PFSK-1 (cell line): ENCODE measurements around the gene PCP2.

Source experiments
- SIN3A ChIP-seq: IDR thresholded peaks from 2 replicates; pipeline ENCODE4 v1.6.1; 2012; ENCODE audit warnings: mild to moderate bottlenecking, low read length, moderate library complexity, borderline replicate concordance; ENCODE audit not compliant: insufficient read depth
- TF ChIP-seq, protein P1 (sequence below), 2 experiments: IDR thresholded peaks; 2 replicates each; pipeline versions ENCODE4 v1.6.1 to v1.8.0; 2011 to 2012; ENCODE audit warnings: low read depth in 2 of 2, low read length in 2 of 2, control low read depth in 1 of 2, inconsistent platforms in 1 of 2, mild to moderate bottlenecking in 1 of 2, moderate library complexity in 1 of 2; ENCODE audit not compliant: insufficient read depth in 1 of 2

DNA sequence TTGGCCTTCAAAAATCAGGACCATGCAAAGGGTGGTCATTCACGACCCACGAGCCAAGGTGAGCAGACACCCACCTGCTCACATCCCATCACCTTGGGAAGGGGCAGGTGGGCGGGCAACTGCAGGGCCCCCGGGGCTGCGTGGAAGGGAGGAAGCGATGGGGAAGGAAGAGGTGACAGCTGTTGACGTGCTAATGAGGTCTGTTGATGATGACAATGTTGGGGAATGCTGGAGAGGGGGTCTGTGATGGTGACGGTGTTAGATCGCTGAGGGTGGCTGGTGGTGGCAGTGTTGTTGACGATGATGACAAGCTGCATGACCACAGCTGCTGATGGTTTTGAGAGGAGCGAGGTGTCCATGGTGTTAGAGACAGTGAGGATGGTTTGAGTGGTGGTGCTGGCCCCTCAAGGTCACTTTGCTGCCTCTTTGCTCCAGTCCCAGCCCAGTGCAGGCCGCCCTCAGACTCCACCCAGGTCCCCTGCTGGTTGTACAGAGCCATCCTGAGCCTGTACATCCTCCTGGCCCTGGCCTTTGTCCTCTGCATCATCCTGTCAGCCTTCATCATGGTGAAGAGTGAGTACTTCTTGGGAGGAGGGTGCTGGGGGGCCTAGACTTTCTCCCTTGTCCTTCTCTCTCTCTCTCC lies 44.3 kb upstream of the PCP2 start:
- no peak for TF ChIP-seq SIN3A
- TF ChIP-seq, protein P1, sequence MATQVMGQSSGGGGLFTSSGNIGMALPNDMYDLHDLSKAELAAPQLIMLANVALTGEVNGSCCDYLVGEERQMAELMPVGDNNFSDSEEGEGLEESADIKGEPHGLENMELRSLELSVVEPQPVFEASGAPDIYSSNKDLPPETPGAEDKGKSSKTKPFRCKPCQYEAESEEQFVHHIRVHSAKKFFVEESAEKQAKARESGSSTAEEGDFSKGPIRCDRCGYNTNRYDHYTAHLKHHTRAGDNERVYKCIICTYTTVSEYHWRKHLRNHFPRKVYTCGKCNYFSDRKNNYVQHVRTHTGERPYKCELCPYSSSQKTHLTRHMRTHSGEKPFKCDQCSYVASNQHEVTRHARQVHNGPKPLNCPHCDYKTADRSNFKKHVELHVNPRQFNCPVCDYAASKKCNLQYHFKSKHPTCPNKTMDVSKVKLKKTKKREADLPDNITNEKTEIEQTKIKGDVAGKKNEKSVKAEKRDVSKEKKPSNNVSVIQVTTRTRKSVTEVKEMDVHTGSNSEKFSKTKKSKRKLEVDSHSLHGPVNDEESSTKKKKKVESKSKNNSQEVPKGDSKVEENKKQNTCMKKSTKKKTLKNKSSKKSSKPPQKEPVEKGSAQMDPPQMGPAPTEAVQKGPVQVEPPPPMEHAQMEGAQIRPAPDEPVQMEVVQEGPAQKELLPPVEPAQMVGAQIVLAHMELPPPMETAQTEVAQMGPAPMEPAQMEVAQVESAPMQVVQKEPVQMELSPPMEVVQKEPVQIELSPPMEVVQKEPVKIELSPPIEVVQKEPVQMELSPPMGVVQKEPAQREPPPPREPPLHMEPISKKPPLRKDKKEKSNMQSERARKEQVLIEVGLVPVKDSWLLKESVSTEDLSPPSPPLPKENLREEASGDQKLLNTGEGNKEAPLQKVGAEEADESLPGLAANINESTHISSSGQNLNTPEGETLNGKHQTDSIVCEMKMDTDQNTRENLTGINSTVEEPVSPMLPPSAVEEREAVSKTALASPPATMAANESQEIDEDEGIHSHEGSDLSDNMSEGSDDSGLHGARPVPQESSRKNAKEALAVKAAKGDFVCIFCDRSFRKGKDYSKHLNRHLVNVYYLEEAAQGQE (IDR thresholded peaks at IDR 0.05; ENCODE audit: insufficient read depth in 1 of 2, low read depth in 2 of 2, low read length in 2 of 2), result no peak
